ENCODE results near the gene STK10. TPM values are rescaled to one million over a fixed set of nuclear protein-coding genes. Genes with fewer than 3 reads are reported as not detected.
"Not testable (repeated sequence)": the region's sequence is repeated elsewhere in the genome, so short reads cannot be mapped to it uniquely, and the experiment has no call there.

Gene STK10
- total RNA-seq, 4 donors from 2014 or later, result 14.1 to 30.4 (median 19.4) TPM

- TF ChIP-seq CTCF (IDR thresholded peaks at IDR 0.05), result no peak
- no peak for TF ChIP-seq POLR2AphosphoS5 (IDR thresholded peaks at IDR 0.05)
- TF ChIP-seq EP300 (IDR thresholded peaks at IDR 0.05), result no peak
- TF ChIP-seq POLR2A (IDR thresholded peaks at IDR 0.05), result no peak
- no peaks in the 10 kb centered on the region for H3K27me3 ChIP-seq
- H3K36me3 ChIP-seq, result no peaks in the 10 kb centered on the region
- H3K4me3 ChIP-seq, result no peak overlapping the region
- H3K4me1 ChIP-seq, result no peaks in the 10 kb centered on the region
- no peaks in the 10 kb centered on the region for H3K9me3 ChIP-seq
- H3K27ac ChIP-seq, result no peak overlapping the region
- ATAC-seq, result no peak
- WGBS, 2 donors (ENCODE audit: low coverage in 1 of 2), result 97 to 100% methylated on average over 4 of the region's 4 CpGs
Measured at GRCh38 chr5:172031894-172032461, 156.0 kb downstream of the STK10 start.

GRCh38 chr5:172029876-172030275 is 158.1 kb downstream of the STK10 start:
- Histone ChIP-seq H3K9me3 (no peaks in the 10 kb centered on the region), H3K27ac (no peak overlapping the region), H3K36me3 (no peaks in the 10 kb centered on the region), H3K4me3 (no peak overlapping the region), H3K4me1 (no peaks in the 10 kb centered on the region), H3K27me3 (no peaks in the 10 kb centered on the region)
- TF ChIP-seq CTCF (IDR thresholded peaks at IDR 0.05) (no peak), POLR2A (IDR thresholded peaks at IDR 0.05) (no peak), POLR2AphosphoS5 (IDR thresholded peaks at IDR 0.05) (no peak), EP300 (IDR thresholded peaks at IDR 0.05) (no peak)
- no peak for ATAC-seq

GRCh38 chr5:172028167-172028566 is 159.9 kb downstream of the STK10 start:
- no peaks in the 10 kb centered on the region for H3K9me3 ChIP-seq
- WGBS, 2 donors (ENCODE audit: low coverage in 1 of 2), result 66 to 73% methylated on average over 4 of the region's 4 CpGs

GRCh38 chr5:172020110-172020786 is 167.8 kb downstream of the STK10 start:
- H3K27me3 ChIP-seq, H3K9me3 ChIP-seq, ATAC-seq, H3K27ac ChIP-seq, H3K4me3 ChIP-seq, H3K4me1 ChIP-seq, H3K36me3 ChIP-seq: not testable (repeated sequence)
- 75 to 81% methylated on average over 4 to 10 of the region's 10 CpGs for WGBS, 2 donors (ENCODE audit: low coverage in 1 of 2)

More at GRCh38 chr5:172028167-172028566, 159.9 kb downstream of the STK10 start:
- no peaks in the 10 kb centered on the region for H3K36me3 ChIP-seq
- H3K4me3 ChIP-seq, result no peak overlapping the region
- TF ChIP-seq EP300 (IDR thresholded peaks at IDR 0.05), result no peak
- no peak for TF ChIP-seq POLR2A (IDR thresholded peaks at IDR 0.05)
- no peak for TF ChIP-seq POLR2AphosphoS5 (IDR thresholded peaks at IDR 0.05)
- TF ChIP-seq CTCF (IDR thresholded peaks at IDR 0.05), result no peak
- no peak overlapping the region for H3K27ac ChIP-seq
- ATAC-seq, result no peak
- no peaks in the 10 kb centered on the region for H3K4me1 ChIP-seq
- H3K27me3 ChIP-seq, result no peaks in the 10 kb centered on the region

GRCh38 chr5:172015346-172015745 is 172.7 kb downstream of the STK10 start:
- no peak for ATAC-seq
- 85 to 100% methylated on average over 2 to 4 of the region's 4 CpGs for WGBS, 2 donors (ENCODE audit: low coverage in 1 of 2)
- Histone ChIP-seq H3K27ac (no peak overlapping the region), H3K4me1 (no peaks in the 10 kb centered on the region), H3K36me3 (no peaks in the 10 kb centered on the region), H3K27me3 (no peaks in the 10 kb centered on the region), H3K9me3 (no peaks in the 10 kb centered on the region), H3K4me3 (no peak overlapping the region)
- TF ChIP-seq POLR2A (IDR thresholded peaks at IDR 0.05) (no peak), CTCF (IDR thresholded peaks at IDR 0.05) (no peak), EP300 (IDR thresholded peaks at IDR 0.05) (no peak), POLR2AphosphoS5 (IDR thresholded peaks at IDR 0.05) (no peak)
